AG09309 (cell line): ENCODE data around the gene TRIM5.

Experiments
- DNase-seq: peaks from one replicate; pipeline ENCODE4 v3.0.0-alpha.2; 2010; ENCODE audit warnings: low read depth
- H3K4me3 ChIP-seq: 2 replicates; pipeline ENCODE4 v1.5.1; 2011; ENCODE audit warnings: mild to moderate bottlenecking, low read depth, low read length, moderate library complexity; ENCODE audit not compliant: control insufficient read depth
- CTCF ChIP-seq: IDR thresholded peaks from 2 replicates; pipeline ENCODE4 v1.5.1; 2011; ENCODE audit warnings: mild to moderate bottlenecking, low read depth, low read length, inconsistent platforms; ENCODE audit not compliant: insufficient read depth, control insufficient read depth; ENCODE audit errors: missing control alignments

The TRIM5 gene

GRCh38 chr11:5712507-5712906 is 27.6 kb upstream of the TRIM5 start:
- peak; percentile 25 for TF ChIP-seq CTCF
- no peak overlapping the region for H3K4me3 ChIP-seq
- DNase-seq: no peak

- TF ChIP-seq CTCF: no peak
- no peak for DNase-seq
- H3K4me3 ChIP-seq: no peak overlapping the region
Observed at GRCh38 chr11:5705688-5706087, 20.8 kb upstream of the TRIM5 start.

GRCh38 chr11:5703741-5704536 is 19.1 kb upstream of the TRIM5 start:
- TF ChIP-seq CTCF: no peak
- no peak for DNase-seq
- H3K4me3 ChIP-seq: no peak overlapping the region

- DNase-seq: no peak
- TF ChIP-seq CTCF: no peak
- no peak overlapping the region for H3K4me3 ChIP-seq
Observed at GRCh38 chr11:5701055-5701577, 16.2 kb upstream of the TRIM5 start.

- no peak for DNase-seq
- H3K4me3 ChIP-seq: no peak overlapping the region
- TF ChIP-seq CTCF: no peak
Observed at GRCh38 chr11:5700421-5701054, 15.7 kb upstream of the TRIM5 start.

GRCh38 chr11:5698281-5698680 is 13.4 kb upstream of the TRIM5 start:
- H3K4me3 ChIP-seq: no peak overlapping the region
- no peak for TF ChIP-seq CTCF
- DNase-seq: no peak
